GM19239 (cell line): ENCODE data around the gene MTHFSD.
A peak's percentile ranks its signal among the peaks of the same experiment; 100 is the strongest.

Source experiments
- DNase-seq: peaks from one replicate; pipeline ENCODE4 v3.0.0; 2011; ENCODE audit warnings: low spot score; ENCODE audit not compliant: insufficient read length
- FAIRE-seq: peaks from 2 replicates; lab custom pipeline; 2011; peaks lifted over from hg19 to GRCh38; lab: Jason Lieb, UNC

The MTHFSD gene

DNA sequence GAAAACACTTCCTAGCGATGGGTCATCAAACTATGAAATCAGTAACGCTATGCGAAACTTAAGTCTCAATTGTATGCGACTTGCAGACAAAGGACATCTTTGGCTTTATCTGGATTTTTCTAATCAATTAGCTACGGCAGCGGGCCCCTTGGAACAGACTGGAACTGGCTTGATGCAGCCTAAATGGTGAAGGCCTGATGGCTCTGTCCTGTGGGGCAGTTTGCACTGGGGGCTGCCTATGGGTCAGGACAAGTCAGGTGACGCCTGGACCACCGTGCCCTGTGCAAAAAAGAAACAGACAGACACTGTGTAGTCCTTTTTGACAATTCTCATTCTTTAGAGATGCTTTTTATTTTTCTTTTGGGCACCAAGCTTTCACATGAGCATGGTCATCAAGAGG lies 22.0 kb downstream of the MTHFSD start:
- DNase-seq (no peak), FAIRE-seq (no peak)

GRCh38 chr16:86532526-86532815 lies 22.6 kb downstream of the MTHFSD start:
- DNase-seq = no peak
- FAIRE-seq = no peak

DNA sequence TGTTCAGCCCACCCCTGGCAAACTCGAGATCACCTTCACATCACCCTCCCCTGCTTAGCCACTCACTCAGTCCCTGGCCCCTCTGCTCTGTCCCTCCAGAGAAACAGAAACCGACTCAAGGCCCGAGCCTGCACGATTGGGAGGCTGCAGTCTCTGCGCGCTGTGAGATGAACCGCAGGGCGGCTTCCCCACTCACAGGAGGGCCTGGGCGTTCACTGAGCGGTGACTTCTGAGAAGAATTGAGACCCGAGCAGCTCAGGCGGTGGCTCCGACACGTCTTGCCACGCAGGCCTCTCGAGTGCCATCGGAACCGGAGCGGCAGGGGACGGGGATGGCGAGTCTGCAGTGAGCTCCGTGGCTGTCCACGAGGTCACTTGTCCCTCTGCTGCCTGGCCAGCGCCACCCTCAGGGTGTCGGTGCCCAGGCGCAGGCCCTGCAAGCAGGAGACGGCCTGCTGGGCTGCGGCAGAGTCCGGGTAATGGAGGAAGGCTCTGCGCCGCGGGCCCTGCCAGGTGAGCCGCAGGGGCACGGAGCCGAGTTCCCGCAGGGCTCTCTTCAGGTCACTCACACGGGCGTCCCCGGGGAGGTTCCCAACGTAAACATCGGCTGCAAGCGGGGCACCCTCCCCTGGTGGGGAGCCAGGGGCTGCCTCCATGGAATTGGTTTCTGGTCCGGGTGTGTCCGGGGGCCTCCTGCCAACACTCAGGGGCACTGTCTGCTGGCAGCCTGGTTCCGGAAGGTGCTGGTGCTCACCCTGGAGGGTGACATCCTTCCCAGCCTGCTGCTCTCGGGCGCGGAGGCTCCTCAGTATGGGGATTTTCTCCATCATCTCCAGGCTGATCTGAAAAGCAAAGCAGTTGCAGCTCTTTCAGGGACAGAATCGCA lies 23.2 kb downstream of the MTHFSD start:
- DNase-seq (no peak), FAIRE-seq (no peak)

- FAIRE-seq (no peak), DNase-seq (no peak)
Observed at GRCh38 chr16:86531191-86531545, 23.9 kb downstream of the MTHFSD start.

- DNase-seq (no peak), FAIRE-seq (no peak)
Observed at GRCh38 chr16:86530251-86531190, 24.5 kb downstream of the MTHFSD start.

DNA sequence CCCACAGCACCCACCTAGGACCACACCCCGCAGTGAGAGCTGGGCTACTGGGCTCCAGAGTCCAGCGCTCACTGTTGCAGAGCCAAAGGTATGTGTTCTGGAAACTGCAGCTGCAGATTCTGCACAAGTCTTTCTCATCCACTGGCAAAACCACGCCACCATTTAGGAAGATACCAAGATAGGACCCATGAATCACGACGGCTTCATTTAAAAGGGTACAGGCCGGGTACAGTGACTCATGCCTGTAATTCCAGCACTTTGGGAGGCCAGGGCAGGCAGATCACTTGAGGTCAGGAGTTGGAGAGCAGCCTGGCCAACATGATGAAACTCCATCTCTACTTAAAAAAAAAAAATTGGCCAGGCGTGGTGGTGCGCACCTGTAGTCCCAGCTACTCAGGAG lies 25.9 kb downstream of the MTHFSD start:
- DNase-seq (no peak), FAIRE-seq (no peak)

DNA sequence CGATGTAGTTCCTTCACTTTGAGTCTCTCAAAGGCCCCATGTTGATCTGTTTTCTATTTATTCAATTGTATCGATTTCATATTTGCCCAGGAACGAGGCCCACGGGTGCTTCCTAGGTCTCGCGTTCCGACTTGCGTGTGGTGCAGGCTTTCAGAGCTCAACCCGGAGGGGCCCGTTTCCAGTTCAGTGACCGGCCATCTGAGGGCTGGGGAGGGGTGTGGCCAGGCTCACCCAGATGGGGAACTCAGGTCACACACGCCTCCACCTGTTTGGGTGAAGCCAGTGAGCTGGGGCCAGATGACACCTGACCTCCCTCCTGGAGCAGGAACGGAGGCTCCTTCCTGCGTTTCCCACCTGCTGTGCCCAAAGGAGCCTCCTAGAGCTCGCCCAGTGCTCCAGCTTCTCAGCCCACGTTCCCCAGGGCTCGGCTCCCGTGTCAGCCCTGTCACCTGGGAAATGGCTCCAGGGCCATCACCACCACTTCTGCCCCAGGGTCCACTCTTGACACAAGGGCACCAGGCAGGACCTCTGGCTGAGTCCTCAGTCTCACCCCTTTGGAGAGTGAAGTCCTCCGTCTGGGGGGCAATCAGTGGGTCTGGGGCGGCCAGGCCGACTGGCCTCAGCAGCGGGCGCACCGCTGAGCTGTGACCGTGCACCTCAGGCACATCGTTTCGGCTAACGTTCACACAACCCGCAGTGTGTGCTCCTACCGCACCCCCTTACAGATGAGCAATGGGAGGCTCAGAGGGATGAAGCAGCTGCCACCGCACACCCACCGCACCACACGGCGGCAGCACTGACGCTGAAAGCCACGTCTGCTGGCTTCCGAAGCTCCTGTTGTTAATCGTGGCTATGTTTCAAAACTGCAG lies 26.7 kb downstream of the MTHFSD start:
- no peak for FAIRE-seq

DNA sequence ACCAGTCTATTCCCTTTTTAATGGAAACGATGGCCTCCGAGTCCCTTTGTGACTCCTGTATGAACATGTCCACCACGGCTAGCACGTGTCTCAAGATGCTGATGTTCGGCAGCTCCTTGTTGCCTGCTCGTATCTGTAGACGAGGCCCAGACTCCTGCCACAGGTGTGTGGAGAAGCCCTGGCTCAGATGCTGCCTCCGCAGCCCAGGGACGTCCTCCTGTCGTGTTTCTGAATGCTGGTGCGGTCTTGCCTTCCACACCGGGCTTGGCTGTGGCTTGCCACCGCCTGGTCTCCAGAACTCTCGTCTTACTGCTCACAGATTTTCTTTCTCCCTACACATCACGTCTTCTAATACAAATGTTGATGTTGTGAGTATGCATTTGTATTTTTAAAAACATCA lies 27.7 kb downstream of the MTHFSD start:
- FAIRE-seq (no peak), DNase-seq (no peak)

More for the DNA sequence above, 26.7 kb downstream of the MTHFSD start:
- DNase-seq = no peak

DNA sequence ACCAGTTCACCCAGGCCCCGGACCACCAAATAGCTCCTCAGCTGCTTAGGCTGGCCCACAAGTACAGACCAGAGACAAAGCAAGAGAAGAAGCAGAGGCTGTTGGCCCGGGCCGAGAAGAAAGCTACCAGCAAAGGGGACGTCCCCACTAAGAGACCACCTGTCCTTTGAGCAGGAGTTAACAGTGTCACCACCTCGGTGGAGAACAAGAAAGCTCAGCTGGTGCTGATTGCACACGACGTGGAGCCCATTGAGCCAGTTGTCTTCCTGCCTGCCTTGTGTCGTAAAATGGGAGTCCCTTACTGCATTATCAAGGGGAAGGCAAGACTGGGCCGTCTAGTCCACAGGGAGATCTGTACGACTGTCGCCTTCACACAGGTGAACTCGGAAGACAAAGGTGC lies 29.3 kb downstream of the MTHFSD start:
- no peak for FAIRE-seq
- DNase-seq = no peak

DNA sequence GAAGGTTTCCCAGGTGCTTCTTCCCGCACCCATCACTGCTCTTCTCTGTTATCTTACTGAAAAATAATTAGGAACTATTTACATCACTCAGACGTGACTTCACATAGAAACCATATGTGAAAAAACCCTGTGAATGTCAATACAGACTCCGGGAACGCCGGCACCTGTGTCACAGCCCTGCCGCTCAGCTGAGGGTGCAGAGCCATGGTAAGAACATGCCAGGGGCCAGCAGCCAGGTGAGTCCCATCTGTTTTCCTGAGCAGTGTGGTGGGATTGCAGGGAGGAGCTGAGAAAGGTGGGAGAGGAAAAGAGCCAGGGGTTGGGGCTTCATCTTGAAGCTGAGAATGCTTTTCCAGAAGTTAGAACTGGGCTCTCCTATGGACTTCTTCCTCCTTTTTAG lies 31.0 kb downstream of the MTHFSD start:
- DNase-seq = no peak
- no peak for FAIRE-seq

GRCh38 chr16:86523166-86523740 lies 31.8 kb downstream of the MTHFSD start:
- no peak for DNase-seq

GRCh38 chr16:86522634-86523033 lies 32.4 kb downstream of the MTHFSD start:
- FAIRE-seq (no peak), DNase-seq (no peak)

More at GRCh38 chr16:86523166-86523740, 31.8 kb downstream of the MTHFSD start:
- no peak for FAIRE-seq

DNA sequence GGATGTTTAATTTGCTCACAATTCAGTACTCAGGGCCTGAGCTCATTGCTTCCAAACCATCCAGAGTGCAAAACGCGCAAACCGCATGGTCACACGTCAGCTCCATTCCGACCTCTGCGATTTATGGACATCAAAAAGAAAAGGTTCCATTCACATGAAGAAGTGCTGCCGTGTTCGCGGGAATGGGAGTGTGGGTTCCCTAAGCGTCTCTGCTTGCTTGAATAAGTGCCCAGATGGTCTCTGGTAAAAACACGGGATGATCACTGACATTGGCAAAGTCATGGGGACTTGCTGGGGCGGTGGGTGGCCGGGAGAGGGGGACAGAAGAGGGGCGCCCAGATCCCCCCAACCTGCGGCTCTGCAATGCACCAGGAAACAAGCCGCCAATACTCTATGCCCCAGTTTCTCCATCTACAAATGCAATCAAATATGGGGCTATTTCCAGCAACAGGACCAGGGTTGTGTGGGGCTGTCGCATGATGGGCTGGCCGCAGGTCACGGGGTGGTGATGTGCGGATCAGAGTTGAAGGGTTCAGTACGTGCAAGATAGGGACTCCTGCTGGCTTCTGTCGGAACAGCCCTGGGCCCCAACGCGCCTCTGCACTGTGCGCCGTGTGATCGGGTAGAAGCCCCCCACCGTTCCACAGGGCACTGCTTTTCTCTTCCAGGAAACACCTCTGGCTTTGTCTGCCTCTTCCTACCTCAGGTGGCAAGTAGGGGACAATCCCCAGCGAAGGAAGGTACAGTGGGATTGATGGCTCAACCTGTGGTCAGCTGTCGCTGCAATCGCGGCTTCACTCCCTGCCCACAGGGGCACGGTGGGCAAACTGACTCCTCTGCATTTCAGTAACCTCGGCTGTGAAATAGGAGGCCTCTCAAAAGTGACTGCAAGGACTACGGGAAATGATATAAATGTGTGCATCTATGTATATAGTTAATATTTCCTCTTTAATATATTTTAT lies 33.5 kb downstream of the MTHFSD start:
- FAIRE-seq (no peak), DNase-seq (no peak)

DNA sequence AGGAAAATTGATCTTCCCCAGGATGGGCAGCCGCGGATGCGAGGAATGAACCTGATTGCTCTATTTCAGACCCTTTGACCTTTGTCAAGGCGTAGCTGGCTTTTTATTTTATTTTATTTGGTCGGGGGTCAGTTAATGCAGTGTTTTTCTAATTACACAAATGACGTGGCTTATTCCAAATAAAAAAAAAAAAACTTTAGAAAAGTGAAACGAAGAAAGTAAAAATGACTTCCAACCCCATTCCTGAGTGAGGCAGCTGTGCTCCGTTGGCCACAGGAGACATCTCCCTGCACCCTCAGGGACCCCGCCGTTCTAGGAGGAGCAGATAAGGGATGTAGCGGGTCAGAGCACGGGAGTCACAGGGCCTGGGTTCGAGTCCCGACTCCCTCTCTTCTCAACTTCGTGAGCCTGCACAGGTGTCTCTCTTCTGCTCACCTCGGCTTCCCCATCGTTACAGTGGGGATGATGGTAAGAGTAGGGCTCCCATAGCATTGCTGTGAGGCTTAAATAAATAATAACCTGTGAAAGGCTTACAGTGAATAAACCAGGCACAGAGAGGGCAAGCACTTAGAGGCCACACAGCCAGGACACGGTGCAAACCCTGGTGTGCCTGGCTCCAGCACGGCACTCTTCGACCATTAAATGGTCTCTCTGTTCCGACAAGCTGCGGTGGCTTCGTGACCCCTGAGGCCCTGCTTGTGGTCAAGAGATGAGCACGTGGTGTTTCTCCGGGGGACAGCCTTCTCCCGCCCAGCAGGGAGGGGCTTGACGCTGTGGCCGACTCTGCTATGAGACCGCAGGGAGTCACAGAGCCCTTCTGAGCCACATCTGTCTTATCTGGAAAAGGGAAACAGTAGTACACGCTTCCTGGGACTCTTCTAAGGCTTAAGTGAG lies 34.5 kb downstream of the MTHFSD start:
- FAIRE-seq = peak; percentile 40
- DNase-seq = no peak

DNA sequence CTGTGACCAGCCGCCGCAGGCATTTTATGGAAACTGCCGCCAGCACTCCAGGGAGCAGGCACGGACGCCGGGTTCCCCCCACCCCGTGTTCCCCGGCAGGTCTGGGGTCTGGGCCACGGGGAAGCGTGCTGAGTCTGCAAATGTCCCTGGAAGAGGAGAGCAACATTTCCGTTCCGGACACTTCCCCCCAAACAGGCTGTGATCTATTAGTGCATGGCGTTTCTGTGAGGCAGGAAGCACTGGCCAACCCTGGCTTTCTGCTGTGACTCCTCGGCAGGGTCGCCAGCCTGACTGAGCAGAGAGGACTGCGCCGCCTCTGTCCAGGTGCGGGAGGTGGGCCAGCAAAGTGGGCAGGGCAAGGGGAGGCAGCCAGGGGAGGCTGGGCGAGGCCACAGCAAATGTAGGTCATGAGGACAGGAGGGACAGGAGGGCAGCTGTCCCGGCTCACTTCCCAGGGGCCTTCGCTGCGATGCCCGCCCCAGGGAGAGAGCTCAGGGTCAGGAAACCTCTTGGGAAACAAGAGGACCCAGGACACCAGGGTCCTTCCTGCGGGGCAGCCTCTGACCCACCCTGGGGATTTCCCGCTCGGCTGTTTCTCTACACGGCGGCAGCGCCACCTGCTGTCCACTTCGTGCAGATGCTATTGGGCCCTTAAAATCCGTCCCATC lies 35.3 kb downstream of the MTHFSD start:
- FAIRE-seq (no peak), DNase-seq (peak; percentile 76)

DNA sequence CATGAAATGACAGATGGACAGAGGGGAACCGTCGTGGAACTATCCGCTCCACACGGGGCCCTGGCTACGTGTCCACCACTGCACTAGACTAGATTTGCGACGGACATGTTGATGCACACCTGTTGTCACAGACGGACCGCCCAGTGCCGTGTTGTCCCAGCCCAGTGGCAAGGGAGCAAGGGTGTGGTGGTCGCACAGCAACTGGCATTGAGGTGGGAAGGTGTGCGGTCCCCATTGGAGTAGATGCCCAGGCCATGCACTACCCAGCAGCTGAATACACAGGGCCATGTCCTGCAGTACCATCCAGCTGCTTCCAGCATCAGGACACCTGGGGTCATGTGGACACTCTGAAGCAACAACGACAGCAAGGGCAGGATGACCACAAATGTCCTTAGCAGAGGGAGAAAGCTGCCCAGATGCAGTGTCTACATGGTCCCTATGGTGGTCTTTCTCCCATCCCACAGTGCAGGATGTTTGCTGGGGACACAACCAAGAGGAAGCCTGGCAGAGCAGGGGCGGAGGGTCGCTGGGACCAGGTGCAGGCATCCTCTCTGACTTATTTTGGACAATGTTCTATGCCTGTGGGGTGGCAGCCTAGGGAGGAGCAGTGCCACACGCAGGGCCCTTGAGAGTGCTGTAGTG lies 35.9 kb downstream of the MTHFSD start:
- DNase-seq (no peak), FAIRE-seq (no peak)

GRCh38 chr16:86517652-86518258 lies 37.3 kb downstream of the MTHFSD start:
- DNase-seq (no peak), FAIRE-seq (no peak)
